ES-I3 (cell line): ENCODE data around the gene ANXA8L1.
A peak's percentile ranks its signal among the peaks of the same experiment; 100 is the strongest.
"Not testable (repeated sequence)": the region's sequence is repeated elsewhere in the genome, so short reads cannot be mapped to it uniquely, and the experiment has no call there.

Experiments
- H3K36me3 ChIP-seq: 2 replicates; pipeline ENCODE4 v1.6.1; 2013; ENCODE audit warnings: mild to moderate bottlenecking, low read length, control low read depth, moderate library complexity; ENCODE audit not compliant: insufficient read depth
- H3K4me1 ChIP-seq: 2 replicates; pipeline ENCODE4 v1.6.1; 2013; ENCODE audit warnings: mild to moderate bottlenecking, control low read depth, low read length; ENCODE audit not compliant: insufficient read depth
- H3K9ac ChIP-seq: 2 replicates; pipeline ENCODE4 v1.6.1; 2013; ENCODE audit warnings: low read depth, mild to moderate bottlenecking, low read length, moderate library complexity
- H3K9me3 ChIP-seq: 2 replicates; pipeline ENCODE4 v1.6.1; 2013; ENCODE audit warnings: mild to moderate bottlenecking, low read length, moderate library complexity; ENCODE audit not compliant: control insufficient read depth, insufficient read depth

The ANXA8L1 gene

DNA sequence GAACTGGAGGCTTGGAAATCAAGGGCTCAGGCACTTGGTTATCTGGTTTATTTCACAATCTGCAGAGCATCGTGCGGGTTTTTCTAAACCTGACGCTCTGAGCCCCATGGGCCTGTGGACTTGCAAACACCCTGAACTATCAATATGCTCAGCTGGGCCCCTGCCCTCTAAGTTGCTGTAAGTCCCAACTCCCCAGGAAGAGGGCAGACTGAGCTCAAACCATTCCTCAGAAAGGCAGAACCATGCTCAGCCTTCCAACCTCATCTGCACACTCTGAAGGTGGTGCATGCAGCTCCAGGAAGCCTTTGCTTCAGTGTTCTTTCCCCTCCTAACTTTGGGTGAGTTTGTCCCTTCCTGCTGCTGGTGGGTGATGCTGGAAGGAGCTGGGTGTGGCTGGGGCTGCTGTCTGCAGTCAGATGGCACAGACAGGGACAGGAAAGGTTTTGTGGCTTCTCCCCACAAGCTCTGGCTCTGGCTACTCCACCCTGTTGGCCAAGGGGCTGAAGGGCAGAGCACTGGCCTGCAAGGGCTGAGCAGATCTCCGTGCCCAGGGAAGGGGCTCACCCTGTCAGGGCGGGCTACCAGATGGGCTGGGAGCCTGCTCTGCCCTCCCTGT lies 3.8 kb downstream of the ANXA8L1 start:
- not testable (repeated sequence) for H3K4me1 ChIP-seq, H3K9ac ChIP-seq, H3K36me3 ChIP-seq, H3K9me3 ChIP-seq

DNA sequence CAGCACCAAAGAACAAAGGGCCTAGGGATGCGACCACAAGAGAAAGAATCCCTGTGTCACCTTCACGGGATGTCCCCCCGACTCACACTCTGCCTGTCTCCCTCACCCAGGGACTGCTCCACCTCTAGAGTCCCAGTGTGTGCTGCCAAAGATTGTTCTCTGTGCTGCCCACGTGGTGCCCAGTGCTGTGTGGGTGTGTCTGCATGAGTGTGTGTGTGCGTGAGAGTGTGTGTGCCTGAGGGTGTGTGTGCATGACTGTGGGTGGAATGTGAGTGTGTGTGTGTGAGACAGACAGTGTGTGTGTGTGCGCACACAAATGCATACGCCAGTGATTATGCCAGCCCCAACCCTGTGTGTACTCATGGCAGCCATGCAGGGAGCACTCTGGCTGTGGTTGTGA lies 10.3 kb downstream of the ANXA8L1 start:
- H3K36me3 ChIP-seq, H3K9ac ChIP-seq, H3K9me3 ChIP-seq, H3K4me1 ChIP-seq: not testable (repeated sequence)

DNA sequence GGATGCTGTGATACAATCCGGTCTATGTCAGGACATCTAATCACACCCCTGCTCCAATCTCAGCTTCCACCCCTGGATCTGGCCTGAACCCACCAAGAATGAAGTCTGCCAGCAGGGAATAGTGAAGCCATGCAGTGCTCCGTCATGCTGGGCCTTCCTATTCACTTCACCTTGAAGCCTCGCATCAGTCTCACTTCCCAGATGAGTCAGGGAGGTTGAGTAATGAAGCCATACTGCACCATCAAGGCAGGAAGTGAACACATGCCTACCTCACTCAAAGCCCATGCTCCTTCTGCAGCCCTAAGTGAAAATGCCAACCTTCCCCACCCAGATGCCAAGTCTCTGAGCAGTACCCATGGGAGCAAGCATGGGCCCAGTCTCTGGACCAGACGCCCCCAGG lies 11.1 kb downstream of the ANXA8L1 start:
- not testable (repeated sequence) for H3K4me1 ChIP-seq, H3K9me3 ChIP-seq, H3K36me3 ChIP-seq, H3K9ac ChIP-seq

DNA sequence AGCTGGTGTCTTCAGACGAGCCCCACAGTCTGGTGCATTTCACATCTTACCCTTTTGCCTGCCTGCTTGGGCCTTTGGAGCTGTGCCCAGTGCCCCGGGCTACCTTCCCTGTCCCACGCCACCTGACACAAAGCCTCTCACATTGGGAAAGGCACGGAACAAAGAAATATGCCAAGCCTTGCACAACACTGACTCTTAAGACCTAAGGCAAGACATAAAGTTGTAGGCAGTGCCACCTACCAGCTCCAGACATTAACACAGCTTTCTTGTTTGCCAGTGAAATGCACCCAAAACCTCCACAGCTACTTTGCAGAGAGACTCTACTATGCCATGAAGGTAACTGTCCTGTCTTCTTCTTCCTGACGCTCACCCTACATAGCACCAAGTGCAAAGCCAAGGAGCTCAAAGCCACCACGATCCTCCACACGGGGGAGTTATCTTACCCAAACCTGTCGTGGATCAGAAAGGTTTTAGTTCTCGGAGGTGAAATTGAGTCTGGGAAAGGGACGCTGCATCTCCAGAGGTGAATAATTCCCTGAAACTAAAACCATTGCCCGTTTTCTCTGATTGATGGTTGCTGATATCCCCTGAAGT lies 11.8 kb downstream of the ANXA8L1 start:
- not testable (repeated sequence) for H3K4me1 ChIP-seq, H3K9me3 ChIP-seq, H3K36me3 ChIP-seq, H3K9ac ChIP-seq

DNA sequence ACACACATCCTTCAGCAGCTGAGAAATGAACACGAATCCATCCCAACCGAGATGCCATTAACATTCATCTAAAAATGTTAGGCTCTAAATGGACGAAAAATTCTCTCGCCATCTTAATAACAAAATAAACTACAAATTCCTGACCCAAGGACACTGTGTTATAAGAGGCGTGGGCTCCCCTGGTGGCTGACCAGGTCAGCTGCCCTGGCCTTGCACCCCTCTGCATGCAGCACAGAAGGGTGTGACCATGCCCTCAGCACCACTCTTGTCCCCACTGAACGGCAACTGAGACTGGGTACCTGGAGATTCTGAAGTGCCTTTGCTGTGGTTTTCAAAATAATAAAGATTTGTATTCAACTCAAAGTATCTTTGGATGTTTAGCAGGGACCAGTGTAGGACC lies 15.8 kb downstream of the ANXA8L1 start:
- not testable (repeated sequence) for H3K9me3 ChIP-seq, H3K4me1 ChIP-seq, H3K36me3 ChIP-seq

DNA sequence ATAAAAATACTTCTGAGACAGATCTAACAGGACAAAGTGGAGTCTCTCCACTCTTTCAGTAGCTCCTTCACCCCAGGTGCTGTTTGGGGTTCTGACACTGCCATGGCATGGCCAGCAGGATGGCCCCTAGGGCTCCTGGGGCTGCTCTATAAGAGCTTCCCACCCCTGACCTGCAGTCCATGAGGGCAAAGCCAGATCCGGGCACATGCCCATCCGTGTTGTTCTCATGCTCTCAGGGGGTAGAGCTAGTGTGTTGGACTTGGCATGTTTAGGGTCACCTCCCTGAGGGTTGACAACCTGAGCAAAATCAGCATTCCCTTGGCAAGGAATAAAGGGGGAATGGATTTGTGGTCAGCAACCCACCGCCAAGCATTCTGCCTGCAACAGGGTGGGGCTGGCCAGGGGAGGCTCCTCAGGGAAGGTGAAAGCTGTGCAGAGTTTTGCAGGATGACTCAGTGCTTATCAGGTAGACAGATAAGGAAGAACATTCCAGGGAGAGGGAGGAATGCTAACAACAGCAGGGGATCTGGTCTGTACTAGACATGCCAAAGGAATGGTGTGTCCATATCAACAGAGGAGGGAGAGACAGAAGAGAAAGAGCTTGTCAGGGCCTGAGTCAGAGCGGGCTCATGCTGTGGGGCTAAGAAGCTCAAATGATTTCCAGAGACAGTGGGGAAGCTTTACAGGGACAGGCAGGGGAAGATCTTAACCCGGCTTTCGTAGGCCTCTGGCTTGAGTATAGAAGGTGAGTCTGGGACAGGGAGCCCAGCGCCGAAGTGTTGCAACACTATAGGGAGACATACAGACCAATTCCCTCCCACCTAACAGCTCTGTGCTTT lies 21.1 kb downstream of the ANXA8L1 start:
- H3K9ac ChIP-seq, H3K36me3 ChIP-seq, H3K9me3 ChIP-seq, H3K4me1 ChIP-seq: not testable (repeated sequence)

More for the DNA sequence above, 15.8 kb downstream of the ANXA8L1 start:
- not testable (repeated sequence) for H3K9ac ChIP-seq

DNA sequence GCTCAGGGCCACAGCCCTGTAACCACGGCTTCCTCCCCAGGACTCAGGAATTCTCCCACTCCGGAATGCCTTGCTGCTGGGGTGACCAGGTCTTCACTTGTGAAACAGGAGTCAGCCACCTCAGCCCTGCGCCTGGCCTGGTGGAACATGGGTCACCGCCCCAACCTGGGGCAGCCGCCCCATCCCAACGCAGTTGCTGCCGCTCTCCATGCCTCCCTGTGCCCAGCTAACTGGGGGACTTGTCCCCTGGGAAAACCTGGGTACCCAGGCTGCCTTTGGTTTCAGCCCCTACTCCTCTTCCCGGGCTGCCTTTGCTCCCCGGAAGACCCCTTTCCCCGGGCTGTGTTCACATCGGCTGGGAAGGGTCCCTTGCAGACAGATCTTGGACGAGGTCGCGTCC lies 22.2 kb downstream of the ANXA8L1 start:
- H3K36me3 ChIP-seq, H3K4me1 ChIP-seq, H3K9me3 ChIP-seq: not testable (repeated sequence)
- H3K9ac ChIP-seq: peak overlapping the region; percentile 42

DNA sequence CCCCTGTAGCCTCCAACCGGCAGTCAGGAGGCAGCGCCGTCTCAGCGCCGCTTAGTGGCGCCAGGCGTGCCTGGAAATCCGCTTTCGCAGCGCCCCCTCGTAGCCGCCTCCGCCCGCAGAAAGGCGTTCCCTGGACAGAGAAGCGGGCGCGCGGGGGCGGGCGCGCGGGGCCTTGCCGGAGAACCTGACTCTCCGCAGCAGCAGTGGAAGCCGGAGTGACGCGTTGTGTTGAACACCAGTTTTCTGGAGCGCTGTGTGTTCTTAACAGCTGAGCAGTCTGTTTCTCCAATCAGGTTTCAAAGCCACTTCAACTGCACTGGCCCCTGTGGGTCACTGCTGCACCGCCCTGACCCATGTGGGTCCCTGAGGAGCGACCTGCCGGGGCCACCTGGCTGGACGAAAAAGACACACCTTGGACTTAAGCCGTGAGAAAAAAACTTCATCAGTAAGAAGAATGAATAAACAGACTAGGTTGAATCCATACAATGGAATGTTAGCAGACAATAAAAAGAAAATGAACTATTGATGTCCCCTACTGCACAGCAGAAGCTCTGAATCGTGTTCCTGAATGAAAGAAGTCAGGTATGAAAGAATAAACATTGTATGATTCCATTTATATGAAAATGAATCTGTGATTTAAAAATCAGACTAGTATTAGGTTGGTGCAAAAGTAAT lies 22.8 kb downstream of the ANXA8L1 start:
- H3K9ac ChIP-seq: peak overlapping the region; percentile 75; the same call in 1 of the 2 replicates
- H3K4me1 ChIP-seq, H3K9me3 ChIP-seq, H3K36me3 ChIP-seq: not testable (repeated sequence)

DNA sequence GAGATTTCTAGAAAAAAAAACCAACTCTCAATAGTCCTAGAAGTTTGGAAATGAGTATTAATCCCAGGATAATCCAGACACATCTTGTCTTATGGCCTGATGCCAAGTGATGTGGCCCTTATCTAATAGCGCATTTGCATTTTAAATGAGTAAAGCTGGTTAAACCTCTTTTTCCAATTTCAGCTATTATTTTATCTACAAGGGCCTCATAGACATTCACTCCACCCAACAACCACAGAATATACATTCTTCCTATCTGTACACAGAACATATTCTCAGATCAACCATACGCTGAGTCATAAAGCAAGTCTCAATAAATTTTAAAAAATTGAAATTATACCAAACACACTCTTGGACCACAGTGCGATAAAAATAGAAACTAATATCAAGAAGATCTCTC lies 34.0 kb downstream of the ANXA8L1 start:
- not testable (repeated sequence) for H3K9me3 ChIP-seq, H3K4me1 ChIP-seq, H3K9ac ChIP-seq, H3K36me3 ChIP-seq

DNA sequence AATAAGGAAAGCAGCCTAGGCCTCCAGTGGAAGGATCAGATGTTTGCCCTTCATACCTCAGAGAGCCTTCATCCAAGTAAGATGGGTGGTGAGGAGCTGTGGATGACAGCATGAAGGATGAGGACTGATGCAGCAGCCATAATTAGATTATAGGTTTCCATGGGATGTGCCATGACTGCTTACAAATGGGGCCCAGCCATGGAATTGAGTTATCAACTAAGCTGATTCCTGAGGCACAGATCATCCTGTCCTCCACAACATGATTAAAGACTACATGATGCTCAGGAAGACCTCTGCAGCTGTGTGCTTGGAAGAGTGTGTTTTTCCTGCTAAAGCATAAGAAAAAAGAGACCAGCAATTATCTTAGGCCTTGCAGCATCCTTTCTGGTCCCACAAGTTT lies 35.5 kb downstream of the ANXA8L1 start:
- not testable (repeated sequence) for H3K4me1 ChIP-seq, H3K9ac ChIP-seq, H3K9me3 ChIP-seq, H3K36me3 ChIP-seq

DNA sequence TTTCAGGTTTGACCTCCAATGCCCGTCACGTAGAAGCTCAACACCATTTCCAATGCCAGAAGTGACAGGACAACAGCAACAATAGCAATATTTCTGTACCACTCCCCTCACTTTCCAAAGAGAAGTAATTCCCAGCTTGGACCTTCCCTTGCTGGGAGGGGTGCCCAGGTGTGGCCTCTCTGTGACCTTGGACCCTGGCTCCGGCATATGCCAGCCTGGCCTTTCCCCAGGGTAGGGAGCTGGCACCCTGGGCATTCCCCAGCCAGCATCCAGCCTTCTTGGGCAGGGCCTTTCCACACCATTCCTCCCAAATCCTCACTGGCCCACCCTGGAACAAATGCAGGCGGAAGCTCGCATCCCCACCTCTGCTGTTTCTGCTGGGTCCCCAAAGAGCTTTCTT lies 37.1 kb downstream of the ANXA8L1 start:
- not testable (repeated sequence) for H3K9ac ChIP-seq, H3K4me1 ChIP-seq, H3K36me3 ChIP-seq, H3K9me3 ChIP-seq

DNA sequence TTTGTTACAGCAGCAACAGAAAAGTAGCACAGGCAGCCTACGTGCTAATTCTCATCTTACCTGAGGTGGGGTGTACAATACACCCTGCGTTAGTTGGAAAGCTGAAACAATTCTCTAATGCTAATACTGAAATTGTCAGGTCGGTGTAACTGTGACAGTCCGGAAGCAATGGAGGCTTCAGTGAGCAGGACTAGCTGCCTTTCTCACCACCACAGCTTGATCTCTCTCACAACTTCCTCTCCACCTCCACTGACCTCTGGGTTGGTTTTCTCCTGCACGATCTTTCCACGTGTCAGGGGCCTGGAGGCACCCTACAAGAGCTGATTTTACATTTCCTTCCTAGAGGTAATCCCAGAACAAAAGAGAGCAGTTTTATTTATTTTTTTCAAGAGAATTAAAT lies 39.7 kb downstream of the ANXA8L1 start:
- H3K9me3 ChIP-seq, H3K9ac ChIP-seq, H3K4me1 ChIP-seq, H3K36me3 ChIP-seq: not testable (repeated sequence)

DNA sequence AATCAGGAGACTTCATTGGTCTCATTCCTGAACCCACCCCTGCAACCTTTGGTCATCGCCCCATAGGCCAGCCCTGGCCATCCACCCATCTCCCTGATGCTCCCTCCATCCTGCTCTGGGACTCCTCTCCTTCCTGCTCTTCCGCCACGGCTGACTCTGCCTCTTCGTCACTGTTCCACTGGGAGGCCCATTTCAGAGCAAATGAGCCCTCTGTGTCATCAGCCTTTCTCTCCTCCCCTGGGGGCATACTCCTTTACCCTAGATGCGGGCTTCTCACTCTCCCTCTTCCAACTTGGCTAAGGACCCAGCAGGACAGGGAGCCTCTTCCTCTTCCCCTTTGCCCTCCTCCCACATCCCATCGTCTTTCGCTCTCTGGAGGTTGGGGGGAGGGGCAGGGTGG lies 42.7 kb downstream of the ANXA8L1 start:
- H3K9ac ChIP-seq, H3K4me1 ChIP-seq, H3K9me3 ChIP-seq, H3K36me3 ChIP-seq: not testable (repeated sequence)

DNA sequence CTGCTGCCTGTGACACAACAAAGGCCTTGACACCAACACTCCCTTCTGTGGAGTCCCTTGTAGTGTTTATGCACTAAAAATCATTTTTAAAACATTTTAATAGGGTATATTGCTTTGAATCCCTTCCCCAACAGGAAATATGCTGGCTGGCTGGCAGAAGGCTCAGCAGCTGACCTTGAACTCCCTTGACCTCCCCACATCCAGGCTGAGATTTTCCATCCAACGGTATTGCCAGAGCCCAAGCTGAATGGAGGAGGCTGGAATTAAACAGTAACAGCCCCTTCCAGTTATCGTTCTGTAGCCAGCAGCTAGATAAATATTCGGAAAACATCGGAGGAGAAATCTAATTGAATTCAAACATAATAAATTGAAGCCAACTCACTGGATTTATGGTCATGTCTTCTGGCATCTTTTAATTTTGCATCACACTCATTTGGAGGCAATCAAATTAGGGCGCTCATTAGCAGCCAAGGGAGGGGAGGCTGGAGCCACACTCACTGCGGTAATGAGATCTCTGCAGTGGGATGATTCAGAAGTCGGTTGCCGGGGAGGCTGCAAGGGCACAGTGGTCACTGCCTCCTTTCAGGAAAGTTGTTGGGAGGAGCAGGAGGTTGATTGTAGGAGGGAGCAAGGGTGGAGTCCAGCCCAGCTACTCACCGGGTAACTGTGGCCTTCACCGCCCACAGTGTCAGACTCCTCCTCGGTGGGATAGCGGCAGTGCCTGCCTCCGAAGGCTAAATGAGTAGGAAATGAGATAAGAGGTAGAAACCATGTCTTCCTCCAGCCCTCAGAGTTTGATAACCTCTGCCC lies 44.2 kb downstream of the ANXA8L1 start:
- H3K36me3 ChIP-seq, H3K9ac ChIP-seq, H3K9me3 ChIP-seq, H3K4me1 ChIP-seq: not testable (repeated sequence)
